DMS79 treated with DMSO at 0.1 percent for 48 hours (cell line): Measurements from ENCODE around the gene MSMO1.
"Not testable (repeated sequence)": the region's sequence is repeated elsewhere in the genome, so short reads cannot be mapped to it uniquely, and the experiment has no call there.

ENCODE experiments used
- DNase-seq: peaks from one replicate; lab custom pipeline; 2025; lab: John Stamatoyannopoulos, UW

Gene MSMO1

DNA sequence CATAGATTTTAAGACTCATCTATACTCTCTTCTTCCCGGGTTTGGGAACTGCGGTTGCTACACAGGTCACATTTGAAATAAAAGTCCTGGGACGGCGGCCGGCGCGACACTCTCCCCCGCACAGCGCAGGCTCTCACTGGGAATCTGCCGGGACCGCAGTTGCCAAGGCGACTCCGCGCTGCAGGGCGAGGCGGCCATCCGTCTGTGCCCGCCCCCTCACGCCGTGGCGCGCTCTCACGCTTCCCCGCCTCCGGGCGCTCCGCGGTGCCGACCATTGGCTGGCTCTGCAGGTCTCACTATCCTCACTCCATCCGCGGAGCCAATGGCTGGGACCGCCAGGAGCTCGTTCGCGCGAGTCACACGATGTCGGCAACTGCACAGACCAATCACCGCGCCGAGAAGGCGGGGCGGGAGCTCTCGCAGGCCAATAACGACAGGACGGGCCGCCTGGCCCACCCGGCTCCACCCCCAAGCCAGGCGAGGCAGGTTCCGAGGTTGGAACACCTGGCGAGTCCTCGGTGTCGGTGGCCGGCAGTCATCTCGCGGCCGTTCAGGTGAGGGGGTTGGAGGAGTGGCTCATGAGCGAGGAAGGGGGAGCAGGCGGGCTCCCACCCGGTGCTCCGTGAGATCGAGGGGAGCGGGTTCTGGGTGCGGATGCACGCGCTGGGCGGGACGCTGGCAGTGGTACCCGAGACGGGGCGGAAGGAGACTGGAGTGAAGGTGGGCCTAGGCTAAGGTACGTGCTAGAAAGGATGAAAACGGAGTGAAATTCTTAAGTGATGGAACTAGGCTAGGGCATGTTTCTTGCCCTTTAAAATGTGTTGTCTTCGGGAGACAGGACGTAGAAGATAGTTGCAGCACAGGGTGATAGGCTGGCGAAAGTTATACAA, at the start of gene MSMO1:
TSS of gene MSMO1 (plus strand) at position 459 of the 890 bp plus-strand sequence. CDS start 5,702 bp downstream, outside the sequence.
- peak; percentile 96 for DNase-seq

DNA sequence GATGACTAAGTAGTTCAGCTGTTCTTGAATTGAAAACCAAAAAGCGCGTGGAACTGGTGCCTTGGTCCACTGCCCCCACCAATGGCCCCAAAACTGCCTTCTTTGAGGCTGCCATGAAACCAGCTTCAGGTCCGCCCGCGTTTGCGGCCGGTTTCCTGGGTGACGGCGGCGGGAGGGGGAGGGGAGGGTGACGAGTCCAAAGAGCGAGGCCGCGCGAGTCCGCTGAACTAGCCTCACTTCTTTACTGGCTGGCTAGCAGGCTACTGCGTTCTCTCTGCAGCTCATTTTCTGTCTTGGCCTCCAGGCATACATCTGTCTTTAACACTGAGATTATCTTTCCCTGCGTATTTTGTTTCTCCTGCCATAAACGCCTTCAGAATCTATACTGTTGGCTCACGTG, 47.9 kb upstream of the MSMO1 start:
- not testable (repeated sequence) for DNase-seq

DNA sequence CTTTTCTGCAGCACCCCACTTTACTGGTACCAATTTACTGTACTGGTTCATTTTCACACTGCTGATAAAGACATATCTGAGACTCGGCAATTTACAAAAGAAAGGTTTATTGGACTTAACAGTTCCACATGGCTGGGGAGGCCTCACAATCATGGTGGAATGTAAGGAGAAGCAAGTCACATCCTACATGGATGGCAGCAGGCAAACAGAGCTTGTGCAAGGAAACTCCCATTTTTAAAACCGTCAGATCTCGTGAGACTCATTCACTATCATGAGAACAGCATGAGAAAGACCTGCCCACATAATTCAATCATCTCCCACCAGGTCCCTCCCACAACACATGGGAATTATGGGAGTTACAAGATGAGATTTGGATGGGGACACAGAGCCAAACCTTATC, 42.8 kb upstream of the MSMO1 start:
- not testable (repeated sequence) for DNase-seq

DNA sequence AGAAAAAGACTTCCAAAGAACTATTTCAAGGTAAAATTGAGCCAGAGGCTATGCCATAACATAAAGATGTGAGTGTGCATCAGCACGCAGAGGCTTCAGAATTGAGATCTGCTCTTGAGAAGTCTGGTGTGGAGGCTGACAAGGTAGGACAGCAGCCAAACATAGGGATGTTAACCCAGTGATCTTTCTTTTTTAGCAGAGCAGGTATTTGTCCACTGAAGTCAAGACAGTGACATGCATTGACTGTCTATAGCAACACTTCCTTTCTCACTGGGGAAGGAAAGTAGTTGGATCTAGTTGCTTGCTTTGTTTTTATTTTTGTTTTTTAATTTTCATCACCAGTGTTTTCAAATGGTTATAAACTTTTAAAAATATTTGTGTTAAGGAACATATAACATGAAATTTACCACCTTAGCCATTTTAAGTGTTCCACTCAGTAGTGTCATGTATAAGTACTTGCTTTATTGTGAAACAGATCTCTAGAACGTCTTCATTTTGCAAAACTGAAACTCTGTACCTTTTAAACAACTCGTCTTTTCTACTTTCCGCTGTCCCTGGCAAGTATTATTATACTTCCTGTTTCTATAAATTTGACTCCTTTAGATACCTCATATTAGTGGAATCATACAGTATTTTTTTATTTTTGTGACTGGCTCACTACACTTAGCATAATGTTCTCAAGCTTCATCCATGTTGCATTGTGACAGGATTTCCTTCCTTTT, 40.7 kb upstream of the MSMO1 start:
- DNase-seq = not testable (repeated sequence)

DNA sequence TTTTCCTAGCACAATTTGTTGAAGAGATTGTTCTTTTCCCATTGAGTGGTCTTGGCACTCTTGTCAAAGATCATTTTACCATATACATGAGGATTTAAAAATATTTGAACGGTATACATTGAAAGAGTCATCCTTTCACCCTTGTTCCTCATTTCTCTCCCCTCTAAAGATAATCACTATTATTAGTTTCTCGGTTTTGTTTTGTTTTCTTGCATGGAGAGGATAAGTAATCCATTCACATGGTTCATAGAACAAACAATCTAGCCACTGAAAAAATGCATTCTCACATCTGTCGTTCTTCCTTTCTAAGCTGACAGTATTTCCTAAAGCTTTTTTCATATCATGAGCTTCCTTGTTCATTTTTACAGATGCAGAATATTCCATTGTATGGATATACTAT, 39.2 kb upstream of the MSMO1 start:
- DNase-seq = no peak

DNA sequence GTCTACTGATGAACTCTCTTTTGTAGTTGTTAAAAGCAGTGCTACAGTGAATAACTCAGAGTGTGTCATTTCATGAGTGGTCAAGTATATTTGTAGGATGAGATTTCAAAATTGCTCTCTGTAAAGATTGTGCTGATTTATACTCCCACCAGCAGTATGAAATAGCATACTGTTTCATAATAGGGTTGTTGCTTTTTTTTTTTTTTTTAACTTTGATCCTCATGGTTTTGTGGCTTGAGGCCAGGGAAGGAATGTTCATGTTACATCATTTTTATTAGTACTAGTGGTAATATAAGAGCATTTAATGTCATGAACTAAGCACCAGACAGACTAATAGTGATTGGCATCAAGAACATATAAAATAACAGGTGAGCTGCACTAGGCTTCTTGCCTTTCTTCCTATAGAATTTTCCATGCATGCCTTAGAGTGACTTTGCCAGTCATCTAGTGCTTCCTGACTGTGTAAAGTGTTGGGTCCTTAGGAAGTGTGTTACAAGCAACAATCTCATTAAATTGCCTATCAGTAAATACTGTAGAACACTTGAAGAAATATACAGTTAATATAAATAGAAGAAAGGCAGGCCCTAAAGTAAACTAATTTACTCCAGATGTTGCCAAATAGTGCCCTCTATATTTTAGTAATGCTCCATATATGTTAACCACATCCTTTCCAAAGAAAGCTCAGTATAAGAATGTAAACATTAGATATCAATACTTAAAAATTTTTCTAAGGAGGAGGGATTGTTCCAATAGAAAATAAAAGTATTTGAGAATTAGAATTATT, 38.6 kb upstream of the MSMO1 start:
- no peak for DNase-seq

DNA sequence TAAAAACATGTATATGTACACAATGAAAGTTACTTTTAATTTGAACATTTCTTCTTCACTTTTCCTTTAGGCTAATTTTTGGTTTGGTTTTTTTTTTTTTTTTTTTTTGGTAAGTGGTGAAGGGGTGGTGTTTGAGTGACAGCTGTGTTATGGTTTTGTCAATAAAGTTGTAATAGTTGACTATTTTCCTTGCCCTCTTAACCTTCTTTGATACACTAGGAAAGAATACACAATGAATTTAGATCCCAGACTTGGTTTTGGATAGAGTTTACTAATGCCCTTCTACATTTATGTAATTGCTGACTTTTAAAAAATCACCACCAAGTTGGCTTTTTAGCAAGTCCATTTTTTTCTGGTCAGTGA, 38.1 kb upstream of the MSMO1 start:
- no peak for DNase-seq

DNA sequence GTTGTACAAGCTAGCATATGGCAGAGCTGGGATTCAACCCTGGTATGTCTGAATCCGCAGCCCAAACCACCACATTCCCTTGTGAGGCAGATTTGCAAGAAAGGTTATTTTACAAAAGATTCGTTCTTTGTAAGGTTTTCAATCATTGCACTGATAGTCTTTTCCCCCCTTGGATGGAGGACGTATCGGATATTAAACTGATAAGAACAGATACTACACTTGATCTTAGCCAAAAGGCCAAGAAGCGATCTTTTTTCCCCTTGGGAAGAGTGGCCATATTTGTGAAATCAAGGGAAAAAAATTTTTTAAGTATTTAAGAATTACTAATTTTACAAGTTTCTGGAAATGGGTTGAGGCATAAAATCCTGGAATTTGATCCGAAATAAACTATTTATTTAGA, 34.4 kb upstream of the MSMO1 start:
- no peak for DNase-seq

DNA sequence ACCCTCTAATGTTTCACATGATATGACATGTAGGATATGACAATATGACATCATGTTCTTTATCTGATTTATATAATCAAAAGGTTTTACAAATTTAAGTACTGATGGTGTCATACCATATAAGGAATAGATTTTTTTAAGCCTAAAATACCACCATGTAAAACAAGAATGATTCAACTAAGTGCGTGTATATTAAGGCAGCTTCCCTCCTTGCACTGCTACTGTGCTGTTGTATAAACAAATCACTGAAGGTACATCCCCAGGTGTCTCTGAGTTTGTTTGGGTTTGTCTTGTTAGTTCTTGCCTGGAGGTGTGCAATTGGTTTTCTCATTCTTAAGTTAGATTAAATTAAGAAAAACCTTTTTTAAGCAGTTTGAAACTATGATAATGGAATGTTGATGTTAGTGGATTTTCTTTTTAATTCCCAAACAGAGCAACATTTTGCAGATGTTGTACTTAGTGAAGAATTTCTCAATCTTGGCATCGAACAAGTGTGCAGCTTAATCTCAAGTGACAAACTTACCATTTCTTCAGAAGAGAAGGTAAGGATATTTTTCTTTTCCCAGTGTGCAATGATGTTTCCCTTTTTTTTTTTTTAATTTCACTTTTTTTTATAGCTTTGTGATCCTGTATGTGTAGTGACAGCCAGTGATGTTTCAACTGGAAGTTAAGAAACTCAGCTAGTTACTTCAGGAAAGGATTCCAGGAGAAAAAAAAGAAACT, 33.4 kb upstream of the MSMO1 start:
- DNase-seq = no peak

DNA sequence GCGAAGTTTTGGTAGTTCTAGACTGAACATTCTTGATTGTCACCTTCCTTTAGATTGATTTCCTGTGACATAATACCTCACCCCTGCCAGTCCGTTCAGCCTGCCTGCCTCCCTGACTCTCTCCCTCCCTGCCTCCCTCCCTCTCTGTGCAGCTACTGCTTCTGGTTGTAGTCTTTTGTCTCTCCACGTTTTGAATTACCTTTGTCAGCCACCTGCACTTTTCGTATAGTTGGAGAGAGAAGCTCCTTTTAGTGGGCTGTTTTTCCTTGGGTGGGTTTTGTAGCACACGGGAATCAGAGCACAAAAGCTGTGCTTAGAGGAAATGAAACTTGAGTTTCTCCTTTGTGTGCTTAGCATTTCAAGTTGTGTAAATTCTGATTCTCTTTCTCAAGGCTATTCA, 32.6 kb upstream of the MSMO1 start:
- DNase-seq = no peak

DNA sequence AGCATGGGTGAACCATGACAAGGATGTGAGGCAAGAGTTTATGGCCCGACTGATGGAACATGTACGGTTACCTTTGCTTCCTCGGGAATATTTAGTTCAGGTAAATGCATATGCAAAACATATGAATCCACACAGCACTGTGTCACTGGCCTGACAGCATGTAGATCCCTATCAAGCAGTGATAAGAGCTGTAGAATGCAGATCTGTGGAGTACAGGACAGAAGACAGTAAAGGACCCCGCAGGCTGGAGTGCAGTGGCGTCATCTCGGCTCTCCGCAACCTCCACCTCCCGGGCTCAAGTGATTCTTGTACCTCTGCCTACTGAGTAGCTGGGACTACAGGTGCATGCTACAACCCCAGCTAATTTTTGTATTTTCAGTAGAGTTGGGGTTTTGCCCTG, 29.8 kb upstream of the MSMO1 start:
- DNase-seq = no peak

DNA sequence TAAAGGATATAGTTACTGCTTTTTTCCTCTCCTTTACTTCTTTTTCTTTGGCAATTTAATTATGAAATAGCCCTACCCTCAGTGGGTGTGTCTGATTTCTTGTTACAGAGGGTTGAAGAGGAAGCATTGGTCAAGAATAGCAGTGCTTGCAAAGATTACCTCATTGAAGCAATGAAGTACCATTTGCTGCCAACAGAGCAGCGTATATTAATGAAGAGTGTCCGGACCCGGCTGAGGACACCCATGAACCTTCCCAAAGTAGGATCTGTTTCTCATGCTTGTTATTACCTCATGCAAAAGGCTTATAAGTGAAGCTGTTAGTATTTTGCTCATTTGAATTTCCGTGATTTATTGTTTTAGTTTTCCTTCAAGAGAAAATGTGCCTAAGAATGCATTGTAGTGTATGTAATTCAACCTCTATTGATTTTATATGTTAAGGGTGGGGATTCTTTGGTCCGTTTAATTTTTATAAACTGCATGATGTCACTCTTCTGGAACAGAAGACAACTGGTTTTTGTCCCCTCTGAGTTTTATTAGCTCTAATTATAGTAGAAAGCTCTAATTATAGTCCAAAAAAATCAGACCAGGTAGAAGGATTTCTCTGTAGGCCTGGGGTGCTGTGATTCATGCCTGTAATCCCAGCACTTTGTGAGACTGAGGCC, 27.9 kb upstream of the MSMO1 start:
- DNase-seq = no peak

DNA sequence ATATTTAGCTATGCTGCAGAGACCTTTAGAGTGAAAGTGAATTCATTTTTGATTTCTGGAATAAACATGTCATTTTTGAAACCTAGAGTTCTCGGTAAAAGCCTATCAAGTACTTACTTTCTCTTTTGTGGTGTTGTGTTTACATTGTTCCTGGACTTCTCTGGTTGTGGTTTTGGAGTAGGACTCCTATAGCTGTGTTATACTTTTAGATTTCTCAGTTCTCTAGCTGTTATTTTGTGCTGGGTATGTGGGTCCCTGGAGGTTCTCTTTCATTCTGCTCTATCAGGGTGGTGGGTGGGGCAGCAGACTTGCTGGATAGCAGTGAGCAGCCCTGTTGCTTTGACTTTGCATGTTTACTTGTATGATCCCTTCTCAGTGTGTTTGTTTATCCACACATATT, 25.6 kb upstream of the MSMO1 start:
- DNase-seq = peak; percentile 28

DNA sequence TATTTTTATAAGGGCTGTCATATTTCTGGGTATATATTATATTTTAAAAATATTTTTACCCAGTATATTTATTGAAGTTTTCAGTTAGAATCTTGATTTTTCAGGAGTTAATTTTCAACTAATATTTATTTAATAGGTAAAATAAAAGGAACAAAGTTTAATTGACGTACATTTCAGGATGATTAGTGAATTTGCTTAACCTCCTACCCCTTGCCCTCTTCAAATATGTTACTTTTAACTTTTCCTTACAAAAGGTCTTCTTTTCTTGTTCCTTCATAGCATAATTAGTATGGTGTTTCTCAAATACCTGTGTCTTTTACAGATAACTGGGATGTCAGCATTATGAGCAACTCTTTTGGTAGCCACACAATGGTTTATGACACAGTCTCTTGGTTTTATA, 24.8 kb upstream of the MSMO1 start:
- DNase-seq = no peak

DNA sequence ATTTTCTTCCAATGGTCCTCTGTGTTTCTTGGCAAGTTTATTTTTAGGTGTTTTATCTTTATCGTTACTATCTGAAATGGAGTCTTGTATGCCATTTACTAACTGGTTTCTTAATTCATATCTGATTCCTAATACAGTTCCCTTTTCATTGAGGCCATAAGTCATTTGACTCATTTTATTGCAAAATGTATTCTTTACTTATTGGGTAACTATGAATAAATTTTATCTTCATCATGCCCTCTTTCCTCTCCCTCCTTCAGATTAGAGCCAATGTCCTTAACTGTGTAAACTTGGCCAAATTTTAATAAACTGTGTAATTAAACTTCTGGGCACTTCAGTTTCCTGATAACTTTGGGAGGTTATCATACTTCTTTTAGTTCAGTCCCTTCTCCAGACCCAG, 19.3 kb upstream of the MSMO1 start:
- no peak for DNase-seq

DNA sequence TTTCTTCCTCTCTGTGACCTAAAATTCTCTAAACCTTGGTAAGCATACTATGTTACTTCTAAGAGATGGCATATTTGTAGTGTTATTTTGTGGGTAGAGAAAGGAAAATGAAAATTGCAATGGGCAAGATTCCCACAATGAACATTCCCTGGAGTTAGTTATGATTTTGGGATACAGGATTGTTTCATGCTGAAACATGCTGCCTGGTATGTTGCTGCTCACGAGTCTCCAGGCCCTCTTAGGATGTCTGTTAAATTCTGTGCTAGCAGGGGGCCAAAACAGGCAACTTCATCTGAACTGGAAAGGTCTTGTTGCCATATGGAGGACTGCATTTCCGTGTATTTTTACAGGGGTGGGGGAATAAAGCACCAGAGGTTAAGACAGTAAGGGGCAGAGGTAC, 18.9 kb upstream of the MSMO1 start:
- DNase-seq = no peak

DNA sequence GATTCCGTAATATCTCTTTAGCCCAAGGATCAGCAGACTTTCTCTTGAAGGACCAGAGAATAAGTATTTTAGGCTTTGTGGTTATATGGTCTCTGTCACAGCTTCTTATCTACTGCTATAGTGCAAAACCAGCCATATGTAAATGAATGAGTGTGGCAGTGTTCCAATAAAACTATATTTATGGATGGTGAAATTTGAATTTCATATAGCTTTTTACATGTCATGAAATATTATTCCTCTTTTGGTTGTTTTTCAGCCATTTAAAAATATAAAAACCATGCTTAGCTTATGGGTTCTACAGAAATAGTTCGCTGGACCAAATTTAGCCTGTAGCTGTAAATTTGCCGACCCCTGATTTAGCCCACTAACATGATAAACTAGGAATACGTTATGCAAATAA, 18.0 kb upstream of the MSMO1 start:
- DNase-seq = no peak

DNA sequence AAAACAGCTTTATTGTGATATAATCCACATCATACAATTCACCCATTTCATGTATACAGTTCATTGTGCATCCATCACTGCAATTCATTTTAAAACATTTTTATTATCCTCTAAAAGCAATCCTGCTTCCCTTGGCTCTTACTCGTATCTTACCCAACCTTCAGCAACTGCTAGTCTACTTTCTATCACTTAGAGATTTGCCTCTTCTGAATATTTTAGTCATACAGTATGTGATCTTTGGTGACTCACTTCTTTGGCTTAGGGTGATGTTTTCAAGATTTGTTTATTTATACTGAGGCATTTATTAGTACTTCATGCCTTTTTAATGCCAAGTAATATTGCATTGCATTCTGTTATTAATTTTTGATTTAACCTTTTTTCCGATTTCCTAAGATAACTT, 15.0 kb upstream of the MSMO1 start:
- DNase-seq = no peak

DNA sequence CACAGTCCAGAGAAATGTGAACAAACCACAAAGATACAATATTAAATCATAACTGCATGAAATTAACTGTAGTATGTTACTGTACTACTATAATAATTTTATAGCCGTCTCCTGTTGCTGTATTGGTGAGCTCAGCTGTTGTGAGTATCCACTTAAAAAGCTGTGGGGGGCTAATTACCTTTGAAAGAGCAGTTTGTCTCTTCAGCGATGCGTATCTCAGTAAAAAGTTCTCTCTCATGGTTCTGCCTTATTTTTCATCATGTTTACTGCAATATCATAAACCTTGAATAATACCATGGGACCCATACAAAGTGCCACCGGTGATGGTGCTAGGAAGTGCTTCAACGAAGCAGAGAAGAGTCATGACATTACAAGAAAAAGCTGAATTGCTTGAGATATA, 8.4 kb upstream of the MSMO1 start:
- DNase-seq = peak; percentile 80

DNA sequence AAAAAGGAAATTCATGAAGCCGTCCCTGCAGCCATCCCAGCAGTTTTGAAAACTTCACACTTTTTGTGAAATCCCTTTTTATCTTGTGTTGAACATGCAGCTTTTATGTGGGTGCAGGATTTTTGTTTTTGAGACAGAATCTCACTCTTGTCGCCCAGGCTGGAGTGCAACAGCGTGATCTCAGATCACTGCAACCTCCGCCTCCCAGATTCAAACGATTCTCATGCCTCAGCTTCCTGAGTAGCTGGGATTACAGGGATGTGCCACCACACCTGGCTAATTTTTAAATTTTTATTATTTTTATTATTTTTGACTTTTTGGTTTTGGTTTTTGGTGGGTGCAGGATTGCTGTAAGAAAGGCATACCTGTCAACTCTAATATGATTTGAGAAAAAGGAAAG, 8.0 kb upstream of the MSMO1 start:
- DNase-seq = no peak

DNA sequence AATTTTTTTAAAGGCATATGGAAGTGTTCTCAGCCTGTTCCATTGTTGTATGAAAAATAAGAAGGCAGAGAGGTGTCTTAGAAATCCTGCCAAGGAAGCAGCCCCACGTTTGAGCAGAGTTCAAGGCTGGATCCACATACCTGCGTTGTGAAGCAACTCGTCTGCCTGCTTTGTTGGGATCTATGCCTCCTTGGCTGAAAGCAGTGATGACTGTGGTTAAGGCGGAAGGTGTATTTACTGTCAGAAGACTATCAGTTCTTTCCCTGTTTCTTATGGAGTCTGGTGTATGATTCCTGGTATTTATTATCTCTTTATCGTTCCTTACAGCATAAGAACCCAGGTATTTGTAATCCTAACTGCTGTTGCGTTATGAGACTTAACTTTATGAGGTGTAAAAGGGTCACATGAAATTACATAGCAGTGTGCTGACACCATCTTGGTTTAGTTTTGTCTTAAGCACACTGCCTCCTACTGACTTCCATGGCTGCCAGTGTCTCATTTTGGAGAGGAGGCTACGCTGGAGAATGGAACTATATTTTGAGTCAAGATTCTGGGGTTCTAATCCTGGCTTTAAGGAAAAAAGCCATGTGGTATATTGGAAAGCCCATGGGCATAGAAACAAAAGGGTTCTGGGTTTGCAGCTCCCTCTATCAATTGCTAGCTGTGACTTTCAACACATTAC, 3.1 kb upstream of the MSMO1 start:
- no peak for DNase-seq
